Measurements from ENCODE around the gene EIF3L. TPM values are rescaled to one million over a fixed set of nuclear protein-coding genes. Genes with fewer than 3 reads are reported as not detected.
"Not testable (repeated sequence)": the region's sequence is repeated elsewhere in the genome, so short reads cannot be mapped to it uniquely, and the experiment has no call there.

The EIF3L gene
- polyA plus RNA-seq (ENCODE audit: insufficient read depth in 1 of 5, insufficient read length in 5 of 5, low replicate concordance in 1 of 5): 1,000 to 10,000 TPM in 4 of 5 donors, 100 to 1,000 TPM in 1; 979 to 1,210 (median 1,196) TPM
- long read RNA-seq, donor 1, transcript EIF3L-203 (13 exons, 3,220 nt): major isoform, 254 of 494 reads
- long read RNA-seq, donor 1, transcript EIF3L-213 (6 exons, 1,294 nt): minor isoform, 5 of 494 reads
- long read RNA-seq, donor 1, transcript EIF3L-209 (2 exons, 348 nt): minor isoform, 48 of 494 reads
- long read RNA-seq, donor 1, partial matches to known transcripts: 173 of 494 reads
- long read RNA-seq, donor 1, other reads (novel, unspliced or antisense): 12 of 494 reads
- long read RNA-seq, donor 2, transcript EIF3L-203 (13 exons, 3,220 nt): major isoform, 161 of 268 reads
- long read RNA-seq, donor 2, transcript EIF3L-209 (2 exons, 348 nt): minor isoform, 5 of 268 reads
- long read RNA-seq, donor 2, partial matches to known transcripts: 93 of 268 reads
- long read RNA-seq, donor 2, other reads (novel, unspliced or antisense): 7 of 268 reads
- long read RNA-seq, donor 3, transcript EIF3L-213 (6 exons, 1,294 nt): minor isoform, 7 of 313 reads
- long read RNA-seq, donor 3, transcript EIF3L-209 (2 exons, 348 nt): minor isoform, 31 of 313 reads
- long read RNA-seq, donor 3, transcript EIF3L-203 (13 exons, 3,220 nt): major isoform, 140 of 313 reads
- long read RNA-seq, donor 3, partial matches to known transcripts: 125 of 313 reads
- long read RNA-seq, donor 3, other reads (novel, unspliced or antisense): 6 of 313 reads
- long read RNA-seq, donor 4, transcript EIF3L-203 (13 exons, 3,220 nt): major isoform, 98 of 214 reads
- long read RNA-seq, donor 4, transcript EIF3L-209 (2 exons, 348 nt): minor isoform, 21 of 214 reads
- long read RNA-seq, donor 4, partial matches to known transcripts: 86 of 214 reads
- long read RNA-seq, donor 4, other reads (novel, unspliced or antisense): 5 of 214 reads
- long read RNA-seq, donor 5, transcript EIF3L-209 (2 exons, 348 nt): minor isoform, 36 of 503 reads
- long read RNA-seq, donor 5, transcript EIF3L-203 (13 exons, 3,220 nt): major isoform, 219 of 503 reads
- long read RNA-seq, donor 5, transcript EIF3L-213 (6 exons, 1,294 nt): minor isoform, 8 of 503 reads
- long read RNA-seq, donor 5, partial matches to known transcripts: 218 of 503 reads
- long read RNA-seq, donor 5, other reads (novel, unspliced or antisense): 20 of 503 reads
- long read RNA-seq, donor 6, transcript EIF3L-209 (2 exons, 348 nt): minor isoform, 15 of 382 reads
- long read RNA-seq, donor 6, transcript EIF3L-203 (13 exons, 3,220 nt): major isoform, 202 of 382 reads
- long read RNA-seq, donor 6, partial matches to known transcripts: 140 of 382 reads
- long read RNA-seq, donor 6, other reads (novel, unspliced or antisense): 22 of 382 reads
- long read RNA-seq, donor 7, transcript EIF3L-203 (13 exons, 3,220 nt): major isoform, 112 of 174 reads
- long read RNA-seq, donor 7, partial matches to known transcripts: 58 of 174 reads
- long read RNA-seq, donor 7, other reads (novel, unspliced or antisense): 0 of 174 reads
- long read RNA-seq, donor 8, transcript EIF3L-203 (13 exons, 3,220 nt): major isoform, 92 of 157 reads
- long read RNA-seq, donor 8, transcript EIF3L-209 (2 exons, 348 nt): minor isoform, 12 of 157 reads
- long read RNA-seq, donor 8, partial matches to known transcripts: 52 of 157 reads
- long read RNA-seq, donor 8, other reads (novel, unspliced or antisense): 0 of 157 reads

GRCh38 chr22:37849089-37849751, at the start of gene EIF3L:
TSS of gene EIF3L (plus strand) at chr22:37849419. CDS start at chr22:37849450, 31 bp downstream.
- DNase-seq: peak; percentile 81 to 85

DNA sequence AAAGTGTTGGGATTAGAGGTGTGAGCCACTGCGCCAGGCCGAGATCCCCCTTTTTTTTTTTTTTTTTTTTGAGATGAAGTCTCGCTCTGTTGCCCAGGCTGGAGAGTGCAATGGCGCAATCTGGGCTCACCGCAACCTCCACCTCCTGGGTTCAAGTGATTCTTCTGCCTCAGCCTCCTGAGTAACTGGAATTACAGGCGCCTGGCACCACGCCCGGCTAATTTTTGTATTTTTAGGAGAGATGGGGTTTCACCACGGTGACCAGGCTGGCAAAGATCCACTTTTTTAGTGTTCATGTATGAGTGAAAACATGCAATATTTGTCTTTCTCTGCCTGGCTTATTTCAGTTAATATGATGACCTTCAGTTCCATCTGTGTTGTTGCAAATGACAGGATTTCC, 49.2 kb upstream of the EIF3L start:
- not testable (repeated sequence) for DNase-seq

- no peak for DNase-seq
These were observed 47.3 kb upstream of the EIF3L start for GRCh38 chr22:37801946-37802309.

DNA sequence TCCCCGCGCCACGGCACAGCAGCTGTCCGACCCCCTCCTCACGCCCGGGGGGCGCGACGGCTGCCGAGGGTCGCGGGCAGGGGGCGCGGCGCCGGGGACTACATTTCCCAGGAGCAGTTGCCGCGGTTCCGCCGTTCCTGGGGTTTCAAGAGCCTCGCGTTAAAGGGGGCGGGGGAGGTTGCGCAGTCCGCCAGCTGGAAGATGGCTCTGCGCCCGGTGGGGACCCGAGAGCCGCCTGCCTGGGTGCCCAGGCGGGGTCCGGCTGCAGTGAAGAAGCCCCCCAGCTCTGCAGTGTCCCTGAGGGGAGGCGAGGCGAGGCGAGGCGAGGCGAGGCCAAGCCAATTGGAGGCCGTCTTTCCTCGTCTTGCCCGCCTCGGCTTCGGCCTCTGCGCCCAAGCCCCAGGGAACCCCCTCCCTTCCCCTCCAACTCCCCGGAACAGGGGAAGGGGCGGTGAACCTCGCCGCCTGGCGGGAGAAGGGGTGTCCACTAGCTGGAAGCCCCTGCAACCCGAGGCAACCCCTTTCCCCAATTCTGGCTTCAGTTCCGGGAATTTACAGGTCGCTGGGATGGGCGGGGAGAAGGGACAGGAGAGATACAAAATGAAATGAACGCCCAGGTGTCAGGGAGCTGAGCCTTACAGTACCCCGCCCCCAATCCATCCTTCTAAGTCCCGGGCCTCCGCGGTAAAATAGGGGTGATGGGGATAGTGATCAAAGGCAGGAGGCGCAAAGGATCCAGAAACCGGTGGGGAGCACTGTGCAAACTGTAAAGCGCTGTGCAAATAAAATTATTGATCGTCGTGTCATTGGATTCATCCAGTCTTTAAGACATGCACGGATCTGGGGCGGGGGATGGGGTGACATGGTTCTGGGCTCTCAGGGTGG, 46.7 kb upstream of the EIF3L start:
- DNase-seq: peak; percentile 84 to 85

GRCh38 chr22:37803195-37803638, 46.0 kb upstream of the EIF3L start:
- no peak for DNase-seq

DNA sequence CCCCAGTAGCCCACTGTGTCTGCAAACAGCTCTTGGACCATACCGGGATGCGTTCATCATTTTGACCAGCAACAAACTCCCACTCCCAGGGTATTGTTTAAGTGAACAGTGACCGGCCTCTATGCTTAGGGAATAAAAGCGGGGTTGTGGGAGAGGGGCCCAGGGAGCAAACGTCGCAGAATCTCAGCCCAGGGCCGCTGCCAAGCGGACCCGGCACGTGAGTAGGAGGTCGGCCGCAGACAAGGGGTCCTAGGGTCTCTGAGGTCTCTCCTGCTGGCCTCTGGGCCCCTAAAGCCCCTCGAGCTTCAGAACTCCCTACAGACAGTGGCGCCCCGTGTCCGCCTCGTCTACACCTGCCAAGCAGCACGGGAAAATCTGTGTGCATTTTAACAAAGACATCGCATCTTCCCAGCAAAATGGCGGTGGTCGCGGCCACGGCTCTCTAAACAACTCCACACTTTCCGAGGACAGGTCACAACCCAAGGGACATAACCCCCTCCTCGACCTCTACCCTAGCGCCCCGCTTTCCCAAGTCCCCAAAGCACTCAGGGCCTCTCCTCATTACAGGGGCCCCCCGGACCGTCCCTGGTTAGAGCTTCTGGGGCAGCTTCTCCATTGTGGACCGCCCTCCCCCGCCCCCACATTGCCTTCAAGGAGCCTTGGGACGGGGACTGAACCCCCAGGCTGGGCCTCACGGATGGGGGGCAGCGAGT, 45.4 kb upstream of the EIF3L start:
- no peak for DNase-seq

DNA sequence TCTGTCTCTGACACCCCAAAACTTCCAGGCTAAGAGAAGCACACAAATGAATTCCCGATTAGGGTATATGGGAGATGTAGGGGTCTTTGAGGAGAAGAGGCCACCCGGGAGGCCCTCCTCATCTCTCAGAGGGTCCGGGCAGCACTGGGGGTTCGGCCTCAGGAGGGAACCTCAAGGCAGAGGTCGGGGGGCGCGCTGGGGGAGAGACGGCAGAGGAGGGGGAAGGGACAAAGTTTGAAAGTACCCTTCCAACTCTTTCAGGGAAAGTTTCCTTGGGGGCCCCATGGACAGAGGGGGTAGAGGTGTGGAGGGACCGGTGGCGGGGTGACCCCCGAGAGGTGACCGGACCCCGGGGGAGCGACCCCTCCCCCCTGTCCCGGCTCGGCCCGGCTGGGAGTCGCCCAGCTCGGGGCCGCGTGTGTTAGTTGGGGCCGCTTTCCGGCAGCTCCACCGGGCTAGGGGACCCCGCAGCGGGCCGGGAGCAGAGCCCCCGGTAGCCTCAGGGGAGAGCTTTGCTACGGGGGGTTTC, 44.8 kb upstream of the EIF3L start:
- no peak for DNase-seq

DNA sequence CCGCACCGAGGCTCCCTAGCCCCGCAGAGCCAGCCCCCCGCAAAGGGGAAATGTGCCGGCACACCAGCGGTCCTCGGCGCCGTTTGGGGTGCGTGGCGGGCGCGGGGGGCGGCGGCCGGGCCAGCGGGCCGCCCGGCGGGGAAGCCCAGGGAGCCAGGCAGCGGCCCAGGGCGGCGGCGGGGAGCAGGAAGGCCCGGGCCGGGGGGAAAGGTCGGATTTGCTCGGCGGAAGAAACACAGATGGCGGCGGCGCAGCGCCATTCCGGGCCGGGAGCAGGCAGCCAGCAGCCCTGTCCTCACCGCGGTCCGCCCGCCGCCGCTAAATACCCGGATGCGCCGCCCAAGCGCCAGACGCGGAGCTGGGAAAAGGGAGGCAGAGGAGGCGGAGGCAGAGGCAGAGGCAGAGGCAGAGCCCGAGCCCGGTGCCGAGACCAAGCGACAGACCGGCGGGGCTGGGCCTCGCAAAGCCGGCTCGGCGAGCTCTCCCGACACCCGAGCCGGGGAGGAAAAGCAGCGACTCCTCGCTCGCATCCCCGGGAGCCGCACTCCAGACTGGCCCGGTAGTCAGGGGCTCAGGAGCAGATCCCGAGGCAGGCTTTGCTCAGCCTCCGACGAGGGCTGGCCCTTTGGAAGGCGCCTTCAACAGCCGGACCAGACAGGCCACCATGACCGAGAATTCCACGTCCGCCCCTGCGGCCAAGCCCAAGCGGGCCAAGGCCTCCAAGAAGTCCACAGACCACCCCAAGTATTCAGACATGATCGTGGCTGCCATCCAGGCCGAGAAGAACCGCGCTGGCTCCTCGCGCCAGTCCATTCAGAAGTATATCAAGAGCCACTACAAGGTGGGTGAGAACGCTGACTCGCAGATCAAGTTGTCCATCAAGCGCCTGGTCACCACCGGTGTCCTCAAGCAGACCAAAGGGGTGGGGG, 44.1 kb upstream of the EIF3L start:
- DNase-seq: peak; percentile 91 to 92

GRCh38 chr22:37805810-37806277, 43.4 kb upstream of the EIF3L start:
- no peak for DNase-seq

DNA sequence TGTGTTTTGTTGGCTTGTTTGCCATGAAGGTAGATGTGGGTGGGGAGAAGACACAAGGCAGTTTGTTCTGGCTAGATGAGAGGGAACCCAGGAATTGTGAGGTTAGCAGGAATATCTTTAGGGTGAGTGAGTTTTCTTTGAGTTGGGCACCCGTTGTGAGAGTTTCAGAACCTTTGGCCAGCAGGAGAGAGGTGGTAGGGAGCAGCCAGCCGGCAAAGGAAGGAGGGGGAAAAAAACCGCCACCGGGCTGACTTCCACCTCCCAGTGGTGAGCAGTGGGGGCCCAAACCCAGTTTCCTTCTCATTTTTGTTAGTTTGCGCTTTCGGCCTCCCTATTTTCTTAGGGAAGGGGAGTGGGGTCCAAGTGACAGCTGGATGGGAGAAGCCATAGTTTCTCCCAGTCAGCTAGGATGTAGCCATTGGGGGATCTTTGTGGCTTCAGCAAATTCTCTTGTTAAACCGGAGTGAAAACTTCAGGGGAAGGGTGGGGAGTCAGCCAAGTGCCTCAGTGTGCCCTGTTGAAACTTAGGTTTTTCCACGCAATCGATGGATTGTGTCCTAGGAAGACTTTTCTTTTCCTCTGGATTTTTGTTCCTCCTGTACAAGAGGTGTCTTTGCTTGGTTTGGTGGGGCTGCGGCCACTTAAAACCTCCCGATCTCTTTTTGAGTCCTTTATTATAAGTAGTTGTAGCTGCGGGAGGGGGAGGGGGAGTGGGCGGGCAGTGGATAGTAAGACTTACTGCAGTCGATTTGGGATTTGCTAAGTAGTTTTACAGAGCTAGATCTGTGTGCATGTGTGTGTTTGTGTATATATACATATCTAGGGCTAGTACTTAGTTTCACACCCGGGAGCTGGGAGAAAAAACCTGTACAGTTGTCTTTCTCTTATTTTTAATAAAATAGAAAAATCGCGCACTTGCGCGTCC, 42.5 kb upstream of the EIF3L start:
- DNase-seq: no peak

DNA sequence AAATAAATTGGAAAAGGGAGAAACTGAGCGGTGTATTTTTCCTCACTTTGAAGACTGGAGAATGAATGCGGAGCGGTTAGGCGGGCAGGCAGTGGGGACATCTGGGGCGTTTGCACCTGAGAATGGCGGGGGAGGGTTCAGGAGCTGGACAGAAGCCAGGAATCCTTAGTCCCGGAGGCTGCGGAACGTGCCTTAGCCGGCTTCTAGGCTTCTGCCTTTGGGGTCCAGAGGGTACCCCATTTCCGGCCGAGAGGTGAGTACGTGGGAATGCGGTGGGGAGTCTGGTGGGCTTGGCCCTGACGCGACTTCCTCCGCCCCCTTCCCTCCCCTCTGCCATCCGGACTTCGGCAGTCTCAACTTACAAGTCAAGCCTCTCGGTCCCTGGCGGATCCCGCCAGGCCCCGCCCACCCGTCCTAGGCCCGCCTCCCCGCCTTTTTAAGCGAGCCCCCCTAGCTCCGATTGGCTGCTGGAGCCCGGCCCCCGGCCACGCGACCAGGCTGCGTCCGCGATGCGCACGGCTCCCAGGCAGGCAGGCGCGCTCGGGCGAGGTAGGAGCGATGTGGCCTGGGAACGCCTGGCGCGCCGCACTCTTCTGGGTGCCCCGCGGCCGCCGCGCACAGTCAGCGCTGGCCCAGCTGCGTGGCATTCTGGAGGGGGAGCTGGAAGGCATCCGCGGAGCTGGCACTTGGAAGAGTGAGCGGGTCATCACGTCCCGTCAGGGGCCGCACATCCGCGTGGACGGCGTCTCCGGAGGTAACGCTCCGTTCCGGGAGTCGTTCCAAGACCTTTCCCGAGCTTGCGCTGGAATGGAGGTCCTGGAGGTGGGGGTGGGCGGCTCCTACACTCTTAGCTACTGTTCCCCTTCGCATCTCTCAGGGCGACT, 41.6 kb upstream of the EIF3L start, which contains the start of gene GCAT:
Gene GCAT, plus strand, starts transcription at position 525 of the 884 bp plus-strand sequence. Its CDS starts 34 bp downstream, at position 559.
- peak; percentile 96 for DNase-seq

GRCh38 chr22:37808294-37808657, 40.9 kb upstream of the EIF3L start:
- DNase-seq: no peak

- no peak for DNase-seq
These were observed 39.4 kb upstream of the EIF3L start for GRCh38 chr22:37809672-37810333.

- DNase-seq: no peak
These were observed 37.4 kb upstream of the EIF3L start for GRCh38 chr22:37811867-37812266.
